H9 (cell line): ENCODE measurements around the gene CNBD2. TPM values are rescaled to one million over a fixed set of nuclear protein-coding genes. Genes with fewer than 3 reads are reported as not detected.
"Not testable (repeated sequence)": the region's sequence is repeated elsewhere in the genome, so short reads cannot be mapped to it uniquely, and the experiment has no call there.

Source experiments
- DNase-seq: peaks from one replicate; pipeline ENCODE4 v3.0.0-alpha.2; 2017
- H2AFZ ChIP-seq: one replicate; pipeline ENCODE4 v1.6.1; 2013; ENCODE audit warnings: mild to moderate bottlenecking, low read length, control low read depth, moderate library complexity
- H2AK5ac ChIP-seq: 2 replicates; pipeline ENCODE4 v1.6.1; 2013; ENCODE audit warnings: low read length, control low read depth, mixed read lengths; ENCODE audit not compliant: insufficient read length
- H2BK120ac ChIP-seq: one replicate; pipeline ENCODE4 v1.6.1; 2013; ENCODE audit warnings: low read depth, mild to moderate bottlenecking, low read length, control low read depth, inconsistent platforms; ENCODE audit not compliant: poor library complexity, severe bottlenecking
- H2BK12ac ChIP-seq: 2 replicates; pipeline ENCODE4 v1.6.1; 2013; ENCODE audit warnings: low read length, control low read depth, mixed read lengths, low read depth; ENCODE audit not compliant: insufficient read length
- H2BK15ac ChIP-seq: 2 replicates; pipeline ENCODE4 v1.6.1; 2013; ENCODE audit warnings: low read depth, low read length, control low read depth
- H2BK20ac ChIP-seq: one replicate; pipeline ENCODE4 v1.6.1; 2013; ENCODE audit warnings: low read depth, mild to moderate bottlenecking, low read length, control low read depth, inconsistent platforms; ENCODE audit not compliant: poor library complexity, severe bottlenecking
- H2BK5ac ChIP-seq: 2 replicates; pipeline ENCODE4 v1.6.1; 2013; ENCODE audit warnings: low read length, control low read depth, mixed read lengths; ENCODE audit not compliant: insufficient read length
- H3K14ac ChIP-seq: 2 replicates; pipeline ENCODE4 v1.6.1; 2013; ENCODE audit warnings: low read length, control low read depth; ENCODE audit not compliant: insufficient read depth
- H3K18ac ChIP-seq: 2 replicates; pipeline ENCODE4 v1.6.1; 2013; ENCODE audit warnings: low read depth, mild to moderate bottlenecking, mixed read lengths, low read length, control low read depth; ENCODE audit not compliant: insufficient read length
- H3K23ac ChIP-seq: 2 replicates; pipeline ENCODE4 v1.6.1; 2013; ENCODE audit warnings: low read length, control low read depth, mixed read lengths, low read depth; ENCODE audit not compliant: insufficient read length
- H3K23me2 ChIP-seq: 2 replicates; pipeline ENCODE4 v1.6.1; 2013; ENCODE audit warnings: low read depth, mild to moderate bottlenecking, mixed read lengths, low read length, control low read depth; ENCODE audit not compliant: insufficient read length, poor library complexity, severe bottlenecking
- H3K27ac ChIP-seq: 2 replicates; pipeline ENCODE4 v1.5.1; 2013; ENCODE audit warnings: low read length, control low read depth, mixed read lengths, low read depth; ENCODE audit not compliant: insufficient read length
- H3K27me3 ChIP-seq: 2 replicates; pipeline ENCODE4 v1.6.1; 2013; ENCODE audit warnings: low read length, control low read depth, inconsistent platforms; ENCODE audit not compliant: insufficient read depth
- H3K4ac ChIP-seq: 2 replicates; pipeline ENCODE4 v1.6.1; 2013; ENCODE audit warnings: low read depth, mild to moderate bottlenecking, control low read depth, inconsistent platforms, low read length, moderate library complexity
- H3K4me1 ChIP-seq: 2 replicates; pipeline ENCODE4 v1.6.1; 2013; ENCODE audit warnings: low read length, control low read depth, inconsistent platforms; ENCODE audit not compliant: insufficient read depth
- H3K4me2 ChIP-seq: 2 replicates; pipeline ENCODE4 v1.6.1; 2013; ENCODE audit warnings: low read length, control low read depth, mixed read lengths; ENCODE audit not compliant: insufficient read length, insufficient read depth
- H3K56ac ChIP-seq: 2 replicates; pipeline ENCODE4 v1.6.1; 2013; ENCODE audit warnings: low read depth, mild to moderate bottlenecking, mixed read lengths, low read length, control low read depth; ENCODE audit not compliant: insufficient read length
- H3K79me1 ChIP-seq: 2 replicates; pipeline ENCODE4 v1.6.1; 2013; ENCODE audit warnings: low read depth, mild to moderate bottlenecking, moderate library complexity, low read length, control low read depth, inconsistent platforms; ENCODE audit not compliant: insufficient read depth, poor library complexity, severe bottlenecking
- H3K79me2 ChIP-seq: 2 replicates; pipeline ENCODE4 v1.6.1; 2013; ENCODE audit warnings: low read length, control low read depth, inconsistent platforms; ENCODE audit not compliant: insufficient read depth
- H3K9ac ChIP-seq: 2 replicates; pipeline ENCODE4 v1.6.1; 2013; ENCODE audit warnings: low read length, control low read depth, mixed read lengths; ENCODE audit not compliant: insufficient read length; ENCODE audit errors: extremely low read depth
- H3K9me3 ChIP-seq: one replicate; pipeline ENCODE4 v1.6.1; 2013; ENCODE audit warnings: low read depth, low read length, inconsistent platforms; ENCODE audit not compliant: control insufficient read depth
- H3T11ph ChIP-seq: one replicate; pipeline ENCODE4 v1.6.1; 2013; ENCODE audit warnings: mild to moderate bottlenecking, low read length, control low read depth, inconsistent platforms
- H4K20me1 ChIP-seq: one replicate; pipeline ENCODE4 v1.6.1; 2013; ENCODE audit not compliant: control insufficient read depth, insufficient read length, insufficient read depth
- H4K5ac ChIP-seq: 2 replicates; pipeline ENCODE4 v1.6.1; 2013; ENCODE audit warnings: low read depth, mild to moderate bottlenecking, mixed read lengths, low read length, control low read depth; ENCODE audit not compliant: insufficient read length
- H4K8ac ChIP-seq: replicated peaks from 2 replicates; pipeline ENCODE4 v1.6.1; 2013; ENCODE audit warnings: low read length, control low read depth, mixed read lengths, low read depth; ENCODE audit not compliant: insufficient read length
- H4K91ac ChIP-seq: 2 replicates; pipeline ENCODE4 v1.6.1; 2013; ENCODE audit warnings: low read depth, mild to moderate bottlenecking, moderate library complexity, mixed read lengths, low read length, control low read depth; ENCODE audit not compliant: insufficient read length
- H3K27ac Mint-ChIP-seq, 3 experiments: 2 replicates in 2 of 3; 3 replicates in 1 of 3; pipeline ENCODE4 v1.8.0; 2020 to 2021; ENCODE audit warnings: mixed read lengths in 3 of 3, mild to moderate bottlenecking in 1 of 3, moderate library complexity in 1 of 3
- H3K27me3 Mint-ChIP-seq: 2 replicates; pipeline ENCODE4 v1.8.0; 2021; ENCODE audit warnings: low read depth, mild to moderate bottlenecking, moderate library complexity, mixed read lengths
- H3K36me3 Mint-ChIP-seq, 3 experiments: 2 replicates in 2 of 3; 3 replicates in 1 of 3; pipeline ENCODE4 v1.8.0; 2020 to 2021; ENCODE audit warnings: low read depth in 3 of 3, mixed read lengths in 3 of 3; ENCODE audit not compliant: insufficient read depth in 1 of 3
- H3K4me1 Mint-ChIP-seq, 2 experiments: 2 replicates each; pipeline ENCODE4 v1.8.0; 2020; ENCODE audit warnings: mixed read lengths in 2 of 2
- H3K4me3 Mint-ChIP-seq, 2 experiments: 2 replicates in 1 of 2; 3 replicates in 1 of 2; pipeline ENCODE4 v1.8.0; 2020 to 2021; ENCODE audit warnings: mild to moderate bottlenecking in 2 of 2, mixed read lengths in 2 of 2, moderate library complexity in 1 of 2
- H3K9me3 Mint-ChIP-seq, 2 experiments: 2 replicates in 1 of 2; 3 replicates in 1 of 2; pipeline ENCODE4 v1.8.0; 2020; ENCODE audit warnings: mild to moderate bottlenecking in 2 of 2, mixed read lengths in 2 of 2, moderate library complexity in 1 of 2
- WGBS: extraction: QIAGEN DNeasy Blood & Tissue Kit; methylation state at CpG from one replicate; pipeline ENCODE4 v1.1.7; 2013; ENCODE audit warnings: missing lambda C conversion rate, low lambda C conversion rate, mixed read lengths; ENCODE audit not compliant: insufficient read length; ENCODE audit errors: extremely low coverage; 5-methylcytosine and 5-hydroxymethylcytosine counted together
- total RNA-seq: library from RNA; stranded (reverse); gene quantifications from 2 replicates; pipeline ENCODE4 v1.2.1, GENCODE V29; 2021

The CNBD2 gene
- total RNA-seq, 1 experiment from 2014 or later: 3.1 TPM

- not testable (repeated sequence) for DNase-seq, H3K4me1 Mint-ChIP-seq, H4K20me1 ChIP-seq, H3K27ac Mint-ChIP-seq, H3K79me1 ChIP-seq, H2BK20ac ChIP-seq, H3K4me2 ChIP-seq, H3K23me2 ChIP-seq, H3T11ph ChIP-seq, H3K23ac ChIP-seq, H3K56ac ChIP-seq, H3K9ac ChIP-seq, H4K5ac ChIP-seq, H2BK120ac ChIP-seq, H2BK12ac ChIP-seq, H2AK5ac ChIP-seq, H2BK5ac ChIP-seq, H4K8ac ChIP-seq, H4K91ac ChIP-seq, H3K27me3 ChIP-seq, H3K4ac ChIP-seq, H3K18ac ChIP-seq, H3K27ac ChIP-seq, H3K79me2 ChIP-seq, H2BK15ac ChIP-seq, H3K27me3 Mint-ChIP-seq, H3K4me3 Mint-ChIP-seq, H3K4me1 ChIP-seq, H3K14ac ChIP-seq, H2AFZ ChIP-seq
- no CpG with 5 or more reads among the region's 34 CpGs for WGBS
- H3K36me3 Mint-ChIP-seq: peaks cover 2 to 12% (median 9%) of the 10 kb centered on the region in 3 experiments; a peak in 5 of 7 replicates
- H3K9me3 Mint-ChIP-seq: peaks cover 26 to 30% of the 10 kb centered on the region in 2 experiments
- H3K9me3 ChIP-seq: peaks cover 10% of the 10 kb centered on the region
Observed at GRCh38 chr20:36001331-36001730, 32.9 kb downstream of the CNBD2 start.
